ENCODE data around the gene TRIP12.
"Not testable (repeated sequence)": the region's sequence is repeated elsewhere in the genome, so short reads cannot be mapped to it uniquely, and the experiment has no call there.

The TRIP12 gene

GRCh38 chr2:229831805-229832509, 89.9 kb downstream of the TRIP12 start:
- no peak for DNase-seq (ENCODE audit: low read depth in 2 of 2)

GRCh38 chr2:229825476-229825875, 96.3 kb downstream of the TRIP12 start:
- DNase-seq (ENCODE audit: low read depth in 2 of 2), result no peak

DNA sequence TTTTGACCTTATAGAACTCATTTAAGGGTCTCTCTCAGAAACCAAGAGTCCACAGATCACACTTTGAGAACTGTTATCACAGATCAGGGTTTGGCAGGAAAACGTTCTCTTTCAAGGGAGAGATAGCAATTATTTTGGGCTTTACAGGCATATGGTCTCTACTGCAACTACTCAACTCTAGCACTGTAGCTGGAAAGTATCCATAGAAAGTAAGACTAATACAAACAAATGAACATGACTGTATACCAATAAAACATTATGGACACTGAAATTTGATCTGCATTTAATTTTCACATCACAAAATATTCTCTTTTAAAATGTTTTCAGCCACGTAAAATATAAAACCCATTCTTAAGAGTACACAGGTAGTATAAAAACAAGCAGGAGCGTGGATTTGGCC, 100.5 kb downstream of the TRIP12 start:
- no peak for DNase-seq (ENCODE audit: low read depth in 2 of 2)

DNA sequence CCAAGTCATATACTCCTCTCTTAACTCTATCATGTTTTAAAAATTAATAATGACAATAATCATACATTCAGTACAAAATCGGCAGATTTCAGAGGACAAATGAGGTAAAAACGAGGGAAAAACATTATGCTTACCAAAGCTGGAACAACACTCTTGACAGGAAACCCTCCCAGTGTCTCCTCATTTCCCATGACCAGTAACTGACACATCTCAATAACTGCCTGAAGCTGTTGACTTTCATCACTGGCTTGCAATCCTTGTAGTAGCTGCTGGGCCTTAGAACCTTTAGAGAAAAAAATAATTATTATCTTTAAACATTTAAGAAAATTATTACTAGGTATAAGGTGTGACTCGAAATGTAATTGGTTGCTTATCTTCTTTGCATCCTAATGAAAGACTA, 103.6 kb downstream of the TRIP12 start:
- DNase-seq (ENCODE audit: low read depth in 2 of 2), result no peak

GRCh38 chr2:229815858-229816257, 106.0 kb downstream of the TRIP12 start:
- DNase-seq (ENCODE audit: low read depth in 2 of 2), result no peak

DNA sequence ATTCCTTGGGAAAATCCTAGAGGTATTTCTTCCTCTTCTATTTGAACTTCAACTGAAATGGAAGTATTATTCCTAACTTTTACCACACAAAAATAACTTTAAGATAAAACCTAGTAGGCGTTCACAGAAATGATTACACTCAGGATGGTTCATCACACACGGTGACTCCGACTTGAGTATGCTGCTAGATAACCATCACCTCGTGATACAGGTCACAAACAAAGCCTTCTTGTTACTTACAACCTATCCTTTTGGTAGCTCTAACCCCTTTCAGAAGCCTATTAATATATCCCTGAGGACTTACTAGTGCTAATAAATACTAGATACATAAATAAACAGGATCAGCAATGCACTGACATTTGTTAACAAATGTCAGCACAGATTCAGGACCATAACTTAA, 106.5 kb downstream of the TRIP12 start:
- no peak for DNase-seq (ENCODE audit: low read depth in 2 of 2)

DNA sequence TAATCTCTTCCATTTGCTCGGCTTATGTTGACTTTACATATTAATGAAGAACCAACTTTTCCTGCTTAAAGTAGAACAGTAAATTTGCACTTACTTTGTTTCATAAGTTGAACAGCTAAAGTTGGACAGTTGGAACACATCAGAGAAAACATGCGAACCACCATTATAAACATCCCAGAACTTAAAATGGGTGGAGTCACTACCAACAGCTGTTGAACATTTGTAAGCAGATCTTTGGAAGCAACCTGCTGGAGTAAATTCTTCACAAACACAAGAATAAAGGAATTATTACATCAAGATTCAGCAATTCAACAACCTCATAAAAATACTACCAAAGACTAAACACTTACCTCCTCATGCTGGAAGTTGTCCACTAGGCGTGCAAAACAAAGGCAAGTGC, 111.0 kb downstream of the TRIP12 start:
- no peak for DNase-seq (ENCODE audit: low read depth in 2 of 2)

DNA sequence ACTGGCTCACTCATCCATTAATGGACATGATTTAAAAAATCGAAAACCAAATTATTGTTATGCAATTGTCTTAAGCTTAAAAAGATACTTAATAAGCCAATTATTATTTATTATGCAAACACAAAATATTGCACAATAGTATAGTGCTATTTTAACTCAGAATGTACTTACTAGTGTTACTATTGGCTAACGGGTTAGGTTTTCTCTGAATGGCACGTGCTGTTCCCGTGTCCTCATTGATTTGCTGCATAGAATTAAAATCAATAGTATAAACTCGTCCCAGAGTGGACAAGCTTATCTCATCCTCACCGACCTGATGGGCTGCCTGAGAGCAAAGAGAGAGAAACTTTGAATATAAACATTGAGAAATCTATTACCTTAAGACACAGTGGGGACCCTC, 116.2 kb downstream of the TRIP12 start:
- no peak for DNase-seq (ENCODE audit: low read depth in 2 of 2)

DNA sequence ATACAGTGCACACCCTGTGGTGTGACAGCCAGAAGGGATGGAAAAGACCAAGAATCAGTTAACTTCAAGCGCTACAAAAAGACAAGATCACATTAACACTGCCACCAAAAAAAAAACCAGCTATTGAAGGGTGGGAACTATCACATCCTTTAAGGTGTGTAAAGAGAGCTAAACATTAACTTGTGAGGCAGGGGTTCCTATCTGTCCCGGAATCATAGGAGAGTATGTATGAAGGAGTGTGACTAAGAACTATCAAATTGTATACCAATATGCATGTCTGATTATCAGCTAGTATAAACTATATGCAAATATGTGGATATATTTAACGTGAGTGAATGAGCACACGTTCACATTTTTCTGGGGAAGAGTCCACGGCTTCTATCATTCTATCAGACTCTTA, 119.0 kb downstream of the TRIP12 start:
- no peak for DNase-seq (ENCODE audit: low read depth in 2 of 2)

GRCh38 chr2:229800997-229801754, 120.6 kb downstream of the TRIP12 start:
- peak; percentile 12 to 32 for DNase-seq (ENCODE audit: low read depth in 2 of 2)

DNA sequence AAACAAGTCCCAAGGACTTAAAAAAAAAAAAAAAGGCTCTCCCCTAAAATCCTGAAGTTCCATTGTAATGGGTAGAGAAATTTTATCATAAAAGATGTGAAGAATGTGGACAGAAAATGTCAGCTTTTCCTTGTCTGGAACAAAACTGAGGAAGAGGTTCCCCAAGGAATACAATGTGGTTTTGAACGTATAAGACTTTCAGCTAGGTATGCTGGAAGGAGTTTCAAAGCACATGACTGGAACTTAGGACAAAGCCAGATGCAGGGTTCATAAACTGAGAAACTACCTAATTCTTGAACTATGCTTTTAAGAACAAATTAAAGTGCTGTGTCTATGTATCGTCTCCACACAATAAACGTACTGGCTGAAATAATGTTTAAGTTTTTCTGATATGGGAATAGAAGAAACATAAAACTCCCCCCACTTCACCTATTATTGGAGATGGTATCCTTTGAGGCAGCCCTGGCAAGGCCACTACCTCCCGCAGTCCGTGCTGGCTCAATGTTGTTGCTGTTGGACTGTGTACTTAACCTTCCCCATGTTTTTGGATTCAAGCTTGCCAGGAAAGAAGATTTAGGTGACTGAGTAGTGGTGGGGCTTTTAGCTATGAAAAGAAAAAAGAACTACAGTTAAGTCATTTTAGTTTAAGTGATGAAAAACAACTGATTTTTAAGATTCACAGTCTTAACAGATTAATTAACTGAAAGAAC, 123.2 kb downstream of the TRIP12 start:
- no peak for DNase-seq (ENCODE audit: low read depth in 2 of 2)

GRCh38 chr2:229795058-229795457, 126.8 kb downstream of the TRIP12 start:
- DNase-seq (ENCODE audit: low read depth in 2 of 2), result no peak

DNA sequence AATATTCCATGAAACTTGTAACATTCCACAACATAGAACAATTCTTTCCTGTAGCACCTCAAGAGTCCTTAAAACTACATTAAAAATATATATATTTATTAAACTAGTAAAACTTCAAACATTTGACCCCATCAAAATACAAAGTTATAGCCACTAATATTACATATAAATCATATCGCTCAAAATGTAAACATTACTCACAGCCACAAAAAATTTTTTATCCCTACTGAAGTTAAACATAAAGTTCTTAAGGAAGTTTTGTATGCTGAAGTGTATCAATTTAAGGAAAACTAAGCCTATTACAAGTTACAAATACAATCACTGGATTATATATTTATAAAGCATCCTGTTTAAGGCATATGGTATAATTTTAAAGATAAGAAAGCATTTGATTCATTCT, 127.2 kb downstream of the TRIP12 start:
- no peak for DNase-seq (ENCODE audit: low read depth in 2 of 2)

GRCh38 chr2:229786289-229786688, 135.5 kb downstream of the TRIP12 start:
- DNase-seq (ENCODE audit: low read depth in 2 of 2), result not testable (repeated sequence)

GRCh38 chr2:229784791-229785190, 137.0 kb downstream of the TRIP12 start:
- DNase-seq (ENCODE audit: low read depth in 2 of 2), result no peak

GRCh38 chr2:229783108-229783721, 138.6 kb downstream of the TRIP12 start:
- no peak for DNase-seq (ENCODE audit: low read depth in 2 of 2)

DNA sequence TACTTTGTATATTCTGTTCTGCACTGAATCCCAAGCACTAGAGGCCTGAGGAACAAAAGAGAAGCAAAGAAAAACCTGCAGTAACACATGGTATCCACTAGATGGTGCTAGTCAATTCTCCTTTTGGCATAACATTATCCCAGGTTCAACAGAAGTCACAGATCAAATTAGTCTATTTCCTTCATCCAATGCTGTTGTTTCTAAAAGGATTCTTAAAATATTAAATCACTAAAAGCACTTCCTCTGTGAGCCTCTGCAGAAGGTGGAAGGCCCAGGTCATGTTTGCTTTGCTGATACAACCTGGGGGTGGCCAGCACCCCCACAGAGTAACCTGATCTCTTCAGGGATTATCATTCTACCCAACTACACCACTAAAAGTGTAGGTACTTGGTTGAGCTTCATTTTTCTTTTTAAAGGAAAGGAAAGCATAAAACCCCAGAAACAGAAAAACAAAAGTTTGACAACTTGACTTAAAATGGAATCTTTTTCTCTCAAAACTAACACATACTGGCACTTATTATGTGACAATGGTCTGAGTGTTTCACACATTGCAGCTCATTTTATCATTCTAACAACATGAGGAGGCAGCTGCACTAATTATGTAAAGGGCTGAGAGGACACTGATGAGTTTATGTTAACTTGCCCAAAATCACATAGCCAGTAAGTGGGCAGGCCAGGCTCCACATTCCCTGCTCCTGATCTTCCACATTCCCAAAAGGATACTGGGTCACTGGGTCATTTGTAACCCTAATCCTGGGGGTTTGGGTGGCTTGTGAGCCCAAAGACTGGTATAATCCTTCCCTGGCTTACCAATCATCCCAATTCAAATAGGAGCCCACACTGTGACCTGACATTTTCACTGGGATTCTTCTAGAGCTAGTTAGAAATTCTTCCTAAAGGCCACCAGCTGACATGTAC, 140.7 kb downstream of the TRIP12 start:
- no peak for DNase-seq (ENCODE audit: low read depth in 2 of 2)

- no peak for DNase-seq (ENCODE audit: low read depth in 2 of 2)
Observed at GRCh38 chr2:229779650-229780049, 142.2 kb downstream of the TRIP12 start.

DNA sequence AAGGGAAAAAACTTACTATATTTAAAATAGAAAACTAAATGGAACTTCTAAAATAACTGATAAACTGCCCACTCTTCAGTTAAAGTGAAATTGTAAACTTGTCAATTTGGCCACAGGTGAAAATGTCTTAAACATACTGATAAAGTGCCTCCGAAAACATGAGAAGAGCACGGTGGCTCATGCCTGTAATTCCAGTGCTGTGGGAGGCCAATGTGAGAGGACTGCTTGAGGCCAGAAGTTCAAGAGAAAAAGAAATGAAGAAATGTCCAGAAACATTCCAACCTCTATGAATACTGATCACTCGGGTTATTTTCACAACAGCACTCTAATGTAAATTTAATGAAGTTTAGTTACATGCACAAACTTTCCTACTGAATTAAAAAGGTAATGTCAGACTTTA, 144.1 kb downstream of the TRIP12 start:
- no peak for DNase-seq (ENCODE audit: low read depth in 2 of 2)

DNA sequence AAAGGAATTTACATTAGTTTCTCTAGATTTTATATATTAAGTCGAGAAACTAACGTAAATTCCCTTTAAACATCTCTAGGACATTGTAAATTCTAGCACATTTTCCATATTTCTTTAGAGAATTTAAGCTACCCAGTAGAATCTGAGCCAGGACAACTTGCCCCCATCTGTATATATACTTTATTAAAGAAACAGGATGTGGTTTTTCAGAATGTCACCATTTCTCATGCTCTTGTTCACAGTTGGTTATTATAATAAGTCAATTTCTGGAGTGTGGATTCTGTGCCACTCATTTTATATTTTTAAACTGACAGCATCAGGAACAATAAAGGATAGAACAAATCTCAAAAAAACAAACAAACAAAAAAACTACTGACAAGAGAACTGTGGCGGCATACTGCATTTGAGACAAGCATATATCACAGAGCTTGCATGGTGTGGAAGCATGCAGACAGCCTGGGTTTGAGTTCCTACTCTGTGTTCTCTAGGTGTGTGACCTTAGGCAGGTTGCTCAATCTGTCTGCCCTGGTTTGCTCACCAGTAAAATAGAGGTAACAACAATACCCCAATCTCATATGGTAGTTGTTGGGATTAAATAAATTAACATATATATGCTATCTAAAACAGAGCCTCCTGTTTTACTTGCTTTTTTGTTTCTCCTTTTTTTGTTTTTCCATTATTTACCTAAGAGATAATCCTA, 146.0 kb downstream of the TRIP12 start:
- DNase-seq (ENCODE audit: low read depth in 2 of 2), result no peak

- DNase-seq (ENCODE audit: low read depth in 2 of 2), result no peak
Observed at GRCh38 chr2:229774237-229774636, 147.6 kb downstream of the TRIP12 start.
